Muscle layer of duodenum (tissue), 2 donors: ENCODE data around the gene GDA.
"Not testable (repeated sequence)": the region's sequence is repeated elsewhere in the genome, so short reads cannot be mapped to it uniquely, and the experiment has no call there.

Source experiments
- H3K27ac ChIP-seq: one replicate; pipeline ENCODE4 v1.7.0; 2013; ENCODE audit warnings: mild to moderate bottlenecking, low read length
- H3K27me3 ChIP-seq: one replicate; pipeline ENCODE4 v1.7.0; 2013; ENCODE audit warnings: low read depth, mild to moderate bottlenecking, control low read depth, low read length
- H3K36me3 ChIP-seq, 2 donors: one replicate each; pipeline ENCODE4 v1.7.0; 2013; ENCODE audit warnings: low read length in 2 of 2, control low read depth in 1 of 2, mild to moderate bottlenecking in 1 of 2; ENCODE audit not compliant: insufficient read depth in 2 of 2, control insufficient read depth in 1 of 2
- H3K4me1 ChIP-seq, 2 donors: one replicate each; pipeline ENCODE4 v1.7.0; 2013; ENCODE audit warnings: low read length in 2 of 2, mild to moderate bottlenecking in 2 of 2, control low read depth in 1 of 2, moderate library complexity in 1 of 2; ENCODE audit not compliant: insufficient read depth in 2 of 2, control insufficient read depth in 1 of 2
- H3K4me3 ChIP-seq, 2 donors: one replicate each; pipeline ENCODE4 v1.7.0; 2013; ENCODE audit warnings: low read length in 2 of 2, low read depth in 1 of 2, mild to moderate bottlenecking in 1 of 2
- H3K9me3 ChIP-seq, 2 donors: one replicate each; pipeline ENCODE4 v1.7.0; 2013; ENCODE audit warnings: low read length in 2 of 2, control low read depth in 1 of 2, mild to moderate bottlenecking in 1 of 2; ENCODE audit not compliant: control insufficient read depth in 1 of 2
- donor health status: healthy.

Gene GDA

GRCh38 chr9:72290311-72290710 is 141.1 kb downstream of the GDA start:
- peaks cover 9 to 11% of the 10 kb centered on the region in 2 donors for H3K4me1 ChIP-seq
- H3K27me3 ChIP-seq, result no peaks in the 10 kb centered on the region
- H3K36me3 ChIP-seq, result no peaks in the 10 kb centered on the region
- no peak overlapping the region for H3K4me3 ChIP-seq
- H3K9me3 ChIP-seq, result no peaks in the 10 kb centered on the region
- H3K27ac ChIP-seq, result no peak overlapping the region

- H3K36me3 ChIP-seq, H3K9me3 ChIP-seq, H3K27me3 ChIP-seq, H3K4me3 ChIP-seq, H3K27ac ChIP-seq: not testable (repeated sequence)
- H3K4me1 ChIP-seq, result peaks cover 9 to 11% of the 10 kb centered on the region in 2 donors
Measured at GRCh38 chr9:72291576-72291975, 142.3 kb downstream of the GDA start.

GRCh38 chr9:72292256-72292682 is 143.0 kb downstream of the GDA start:
- no peaks in the 10 kb centered on the region for H3K36me3 ChIP-seq
- no peaks in the 10 kb centered on the region for H3K27me3 ChIP-seq
- H3K4me1 ChIP-seq, result peaks cover 9 to 11% of the 10 kb centered on the region in 2 donors
- H3K27ac ChIP-seq, result no peak overlapping the region
- no peak overlapping the region for H3K4me3 ChIP-seq
- no peaks in the 10 kb centered on the region for H3K9me3 ChIP-seq

- Histone ChIP-seq H3K27ac (no peak overlapping the region), H3K4me3 (no peak overlapping the region), H3K9me3 (no peaks in the 10 kb centered on the region), H3K36me3 (no peaks in the 10 kb centered on the region), H3K27me3 (no peaks in the 10 kb centered on the region), H3K4me1 (peaks cover 9 to 11% of the 10 kb centered on the region in 2 donors)
Measured at GRCh38 chr9:72292874-72293607, 143.8 kb downstream of the GDA start.

GRCh38 chr9:72294936-72295335 is 145.7 kb downstream of the GDA start:
- Histone ChIP-seq H3K36me3 (no peaks in the 10 kb centered on the region), H3K9me3 (no peaks in the 10 kb centered on the region), H3K4me1 (peaks cover 9 to 11% of the 10 kb centered on the region in 2 donors), H3K27me3 (no peaks in the 10 kb centered on the region), H3K27ac (peak overlapping the region; percentile 8), H3K4me3 (no peak overlapping the region)

GRCh38 chr9:72297516-72297915 is 148.3 kb downstream of the GDA start:
- no peak overlapping the region for H3K4me3 ChIP-seq
- H3K9me3 ChIP-seq, result no peaks in the 10 kb centered on the region
- no peaks in the 10 kb centered on the region for H3K36me3 ChIP-seq
- no peaks in the 10 kb centered on the region for H3K27me3 ChIP-seq
- peaks cover 5 to 7% of the 10 kb centered on the region in 2 donors for H3K4me1 ChIP-seq
- H3K27ac ChIP-seq, result no peak overlapping the region

- no peaks in the 10 kb centered on the region for H3K9me3 ChIP-seq
- peaks cover 0 to under 1% of the 10 kb centered on the region in 2 donors for H3K4me1 ChIP-seq
- H3K27me3 ChIP-seq, result no peaks in the 10 kb centered on the region
- H3K4me3 ChIP-seq, result no peak overlapping the region
- no peaks in the 10 kb centered on the region for H3K36me3 ChIP-seq
- no peak overlapping the region for H3K27ac ChIP-seq
Measured at GRCh38 chr9:72299017-72299603, 149.9 kb downstream of the GDA start.

GRCh38 chr9:72300873-72301272 is 151.6 kb downstream of the GDA start:
- Histone ChIP-seq H3K4me3 (no peak overlapping the region), H3K9me3 (no peaks in the 10 kb centered on the region), H3K36me3 (no peaks in the 10 kb centered on the region), H3K27ac (no peak overlapping the region), H3K4me1 (peaks cover 4 to 5% of the 10 kb centered on the region in 2 donors), H3K27me3 (no peaks in the 10 kb centered on the region)
